ACC112 (cell line): ENCODE results near the gene NFE2.

Source experiments
- H2AFZ ChIP-seq: fragments of 200-600 bp; sonication (generic); one replicate; pipeline ENCODE4 v1.6.0; 2017; ENCODE audit warnings: antibody characterized with exemption, low read length; ENCODE audit not compliant: unreplicated experiment
- H3K27ac ChIP-seq: fragments of 200-600 bp; sonication (generic); 2 replicates; pipeline ENCODE4 v1.5.1; 2014; ENCODE audit warnings: low read depth, mild to moderate bottlenecking, antibody characterized with exemption, low read length, moderate library complexity
- H3K27me3 ChIP-seq: fragments of 200-600 bp; sonication (generic); 2 replicates; pipeline ENCODE4 v1.6.1; 2014; ENCODE audit warnings: mild to moderate bottlenecking, antibody characterized with exemption, low read length, moderate library complexity, mixed read lengths; ENCODE audit not compliant: insufficient read depth
- H3K36me3 ChIP-seq: fragments of 200-600 bp; sonication (generic); 2 replicates; pipeline ENCODE4 v1.6.1; 2016; ENCODE audit warnings: mild to moderate bottlenecking, antibody characterized with exemption, low read length, moderate library complexity, mixed read lengths; ENCODE audit not compliant: insufficient read depth
- H3K4me1 ChIP-seq: fragments of 200-600 bp; sonication (generic); one replicate; pipeline ENCODE4 v1.6.1; 2016; ENCODE audit warnings: low read length, mixed read lengths; ENCODE audit not compliant: insufficient read depth, unreplicated experiment, control insufficient read depth
- H3K4me3 ChIP-seq: fragments of 200-600 bp; sonication (generic); 2 replicates; pipeline ENCODE4 v1.5.1; 2014; ENCODE audit warnings: mild to moderate bottlenecking, low read depth, low read length
- H3K79me2 ChIP-seq: fragments of 200-600 bp; sonication (generic); one replicate; pipeline ENCODE4 v1.6.0; 2016; ENCODE audit warnings: low read length; ENCODE audit not compliant: control insufficient read depth, unreplicated experiment, insufficient read depth

NFE2 gene

GRCh38 chr12:54262403-54262925, 38.4 kb downstream of the NFE2 start:
- peaks cover 79% of the 10 kb centered on the region for H3K79me2 ChIP-seq

GRCh38 chr12:54261815-54262402, 38.9 kb downstream of the NFE2 start:
- Histone ChIP-seq H3K4me3 (no peak overlapping the region; the same call in 1 of the 2 replicates), H3K27ac (peak overlapping the region; percentile 69), H3K27me3 (no peaks in the 10 kb centered on the region), H3K79me2 (peaks cover 79% of the 10 kb centered on the region), H2AFZ (no peak overlapping the region), H3K4me1 (peaks cover 55% of the 10 kb centered on the region), H3K36me3 (peaks cover 4% of the 10 kb centered on the region; the same call in 1 of the 2 replicates)

More at GRCh38 chr12:54262403-54262925, 38.4 kb downstream of the NFE2 start:
- Histone ChIP-seq H3K27ac (peak overlapping the region; percentile 69), H2AFZ (no peak overlapping the region), H3K27me3 (no peaks in the 10 kb centered on the region), H3K4me1 (peaks cover 55% of the 10 kb centered on the region), H3K4me3 (peak overlapping the region; percentile 26; the same call in 1 of the 2 replicates), H3K36me3 (no peaks in the 10 kb centered on the region)

GRCh38 chr12:54259194-54260011, 41.4 kb downstream of the NFE2 start:
- Histone ChIP-seq H3K27ac (peak overlapping the region; percentile 88), H3K4me3 (peak overlapping the region; percentile 56), H3K4me1 (peaks cover 55% of the 10 kb centered on the region), H3K36me3 (peaks cover 4% of the 10 kb centered on the region; the same call in 1 of the 2 replicates), H3K79me2 (peaks cover 71% of the 10 kb centered on the region), H3K27me3 (no peaks in the 10 kb centered on the region), H2AFZ (peak overlapping the region; percentile 81)

GRCh38 chr12:54258201-54258681, 42.6 kb downstream of the NFE2 start:
- no peak overlapping the region for H2AFZ ChIP-seq
- H3K4me1 ChIP-seq, result peaks cover 55% of the 10 kb centered on the region
- no peak overlapping the region for H3K4me3 ChIP-seq
- H3K27me3 ChIP-seq, result no peaks in the 10 kb centered on the region
- peak overlapping the region; percentile 88 for H3K27ac ChIP-seq
- H3K36me3 ChIP-seq, result peaks cover 4% of the 10 kb centered on the region; the same call in 1 of the 2 replicates
- H3K79me2 ChIP-seq, result peaks cover 66% of the 10 kb centered on the region

- H3K36me3 ChIP-seq, result peaks cover 4% of the 10 kb centered on the region; the same call in 1 of the 2 replicates
- no peaks in the 10 kb centered on the region for H3K27me3 ChIP-seq
- H3K4me3 ChIP-seq, result no peak overlapping the region
- H3K79me2 ChIP-seq, result peaks cover 60% of the 10 kb centered on the region
- peaks cover 46% of the 10 kb centered on the region for H3K4me1 ChIP-seq
- H2AFZ ChIP-seq, result no peak overlapping the region
- peak overlapping the region; percentile 88; the same call in 1 of the 2 replicates for H3K27ac ChIP-seq
These were observed 43.5 kb downstream of the NFE2 start for GRCh38 chr12:54257332-54257731.

- Histone ChIP-seq H2AFZ (no peak overlapping the region), H3K27me3 (no peaks in the 10 kb centered on the region), H3K4me1 (peaks cover 6% of the 10 kb centered on the region), H3K79me2 (peaks cover 33% of the 10 kb centered on the region), H3K36me3 (peaks cover 15% of the 10 kb centered on the region), H3K27ac (no peak overlapping the region), H3K4me3 (no peak overlapping the region)
These were observed 47.6 kb downstream of the NFE2 start for GRCh38 chr12:54253240-54253639.

- no peak overlapping the region for H3K4me3 ChIP-seq
- no peaks in the 10 kb centered on the region for H3K4me1 ChIP-seq
- H2AFZ ChIP-seq, result no peak overlapping the region
- H3K36me3 ChIP-seq, result peaks cover 11% of the 10 kb centered on the region; the same call in 1 of the 2 replicates
- peak overlapping the region; percentile 8; the same call in 1 of the 2 replicates for H3K27ac ChIP-seq
- H3K79me2 ChIP-seq, result peaks cover 22% of the 10 kb centered on the region
- H3K27me3 ChIP-seq, result no peaks in the 10 kb centered on the region
These were observed 49.0 kb downstream of the NFE2 start for GRCh38 chr12:54251667-54252284.

- H3K4me1 ChIP-seq, result no peaks in the 10 kb centered on the region
- H3K27ac ChIP-seq, result no peak overlapping the region
- no peak overlapping the region for H3K4me3 ChIP-seq
- H3K36me3 ChIP-seq, result peaks cover 17% of the 10 kb centered on the region
- no peak overlapping the region for H2AFZ ChIP-seq
- peaks cover 15% of the 10 kb centered on the region for H3K79me2 ChIP-seq
- H3K27me3 ChIP-seq, result no peaks in the 10 kb centered on the region
These were observed 51.3 kb downstream of the NFE2 start for GRCh38 chr12:54249489-54249888.

GRCh38 chr12:54246011-54246641, 54.7 kb downstream of the NFE2 start:
- Histone ChIP-seq H3K4me1 (no peaks in the 10 kb centered on the region), H2AFZ (no peak overlapping the region), H3K79me2 (peaks cover 7% of the 10 kb centered on the region), H3K27ac (no peak overlapping the region), H3K4me3 (no peak overlapping the region), H3K27me3 (no peaks in the 10 kb centered on the region), H3K36me3 (peaks cover 28% of the 10 kb centered on the region)
